HG03575 (cell line): ENCODE data around the gene NPB.

Experiments
- ATAC-seq: cut with Tn5 transposase; IDR thresholded peaks from one replicate; pipeline ENCODE4 v1.9.1; 2021; ENCODE audit not compliant: unreplicated experiment, insufficient number of reproducible peaks, low FRiP score; ENCODE audit errors: extremely low read depth

Gene NPB

GRCh38 chr17:81932333-81932983 is 30.4 kb downstream of the NPB start:
- no peak for ATAC-seq

GRCh38 chr17:81933178-81933699 is 31.2 kb downstream of the NPB start:
- no peak for ATAC-seq

GRCh38 chr17:81934098-81934757 is 32.2 kb downstream of the NPB start:
- no peak for ATAC-seq

- ATAC-seq = no peak
Measured at GRCh38 chr17:81934850-81935708, 33.0 kb downstream of the NPB start.

GRCh38 chr17:81935709-81936084 is 33.7 kb downstream of the NPB start:
- no peak for ATAC-seq

- ATAC-seq = no peak
Measured at GRCh38 chr17:81939218-81939617, 37.2 kb downstream of the NPB start.

- ATAC-seq = no peak
Measured at GRCh38 chr17:81939881-81940385, 37.9 kb downstream of the NPB start.

- no peak for ATAC-seq
Measured at GRCh38 chr17:81940538-81941483, 38.8 kb downstream of the NPB start.

- no peak for ATAC-seq
Measured at GRCh38 chr17:81941484-81942166, 39.6 kb downstream of the NPB start.

DNA sequence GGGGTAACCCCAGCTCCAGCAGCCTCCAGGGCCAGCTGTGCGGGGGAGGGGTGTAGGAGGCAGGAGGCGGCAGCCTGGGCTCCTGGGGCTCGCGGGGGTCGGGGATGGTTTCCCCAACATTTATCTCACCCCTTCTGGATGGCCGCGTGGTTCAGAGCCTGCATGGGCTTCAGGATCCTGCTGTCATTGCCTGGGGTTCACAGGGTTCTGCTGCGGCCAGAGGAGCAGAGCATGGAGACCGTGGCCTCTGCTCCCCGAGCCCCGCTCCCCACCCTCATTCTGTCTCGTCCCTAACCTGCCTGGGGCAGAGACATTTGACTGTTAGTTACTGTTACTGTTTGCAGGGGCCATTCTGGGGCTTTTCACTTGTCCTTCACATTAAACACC is 40.1 kb downstream of the NPB start:
- ATAC-seq = no peak

DNA sequence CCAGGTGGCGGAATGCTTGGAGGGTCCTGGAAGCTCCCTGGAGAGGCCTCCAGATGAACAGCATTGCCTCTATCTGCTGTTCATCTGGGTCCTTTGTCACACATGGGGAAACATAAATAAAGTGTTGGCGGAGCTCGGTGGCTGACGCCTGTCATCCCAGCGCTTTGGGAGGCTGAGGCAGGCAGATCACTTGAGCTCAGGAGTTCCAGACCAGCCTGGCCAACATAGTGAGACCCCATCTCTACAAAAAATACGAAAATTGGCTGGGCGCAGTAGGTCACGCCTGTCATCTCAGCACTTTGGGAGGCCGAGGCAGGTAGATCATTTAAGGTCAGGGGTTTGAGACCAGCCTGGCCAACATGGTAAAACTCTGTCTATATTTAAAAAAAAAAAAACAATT is 42.8 kb downstream of the NPB start:
- ATAC-seq = no peak

DNA sequence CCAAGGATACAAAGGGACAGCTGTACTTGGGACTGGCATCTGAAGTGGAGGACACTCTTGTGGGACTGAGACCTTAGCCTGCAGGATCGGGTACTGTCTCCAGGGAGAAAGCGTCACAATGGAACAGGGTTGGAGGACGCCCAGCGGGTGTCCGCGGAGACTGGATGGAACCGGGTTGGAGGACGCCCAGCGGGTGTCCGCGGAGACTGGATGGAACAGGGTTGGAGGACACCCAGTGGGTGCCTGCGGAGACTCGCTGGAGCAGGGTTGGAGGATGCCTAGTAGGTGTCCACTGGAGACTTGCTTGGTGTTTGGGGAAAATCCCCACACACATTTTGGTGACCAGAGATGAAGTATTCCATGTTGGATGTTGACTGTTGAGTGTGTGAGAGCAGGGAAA is 45.2 kb downstream of the NPB start, which contains the start of gene MYADML2:
Gene MYADML2 (minus strand): TSS at position 45 of the 400 bp plus-strand sequence. CDS start 5,492 bp downstream, outside the sequence.
- no peak for ATAC-seq

DNA sequence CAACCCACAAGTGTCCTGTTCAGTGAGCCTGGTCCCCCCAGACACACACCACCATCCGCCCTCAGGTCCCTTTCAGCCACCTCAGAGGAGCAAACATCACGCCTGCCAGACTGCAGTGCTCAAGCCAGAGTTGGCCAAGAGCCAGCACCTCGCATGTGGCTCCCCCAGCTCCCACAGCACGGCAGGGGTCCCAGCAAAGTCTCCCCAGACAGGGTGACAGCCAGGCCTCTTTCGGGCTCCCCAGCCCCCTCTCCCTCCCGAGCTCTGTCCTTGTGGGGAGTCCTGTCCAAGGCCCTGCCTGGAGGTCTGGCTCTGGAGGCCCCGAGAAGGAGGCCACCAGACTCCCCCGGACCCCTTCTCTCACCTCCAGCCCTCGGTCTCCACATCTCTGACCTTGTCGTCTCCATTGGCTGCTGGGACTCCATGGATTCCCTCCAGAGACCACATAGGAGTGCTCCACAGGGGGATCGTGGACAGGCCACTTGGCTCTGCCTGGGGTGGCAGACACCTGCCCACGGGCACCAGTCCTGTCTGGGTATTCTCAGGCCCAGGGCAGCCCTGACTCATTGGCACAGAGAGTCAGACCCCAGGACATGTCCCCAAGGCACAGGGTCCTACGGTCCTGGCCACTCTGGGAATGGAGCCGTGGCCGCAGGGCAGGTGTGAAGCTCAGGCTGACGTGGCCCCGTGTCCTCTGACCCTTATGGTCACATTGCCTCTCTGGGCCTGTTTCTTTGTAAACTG is 46.8 kb downstream of the NPB start:
- no peak for ATAC-seq

DNA sequence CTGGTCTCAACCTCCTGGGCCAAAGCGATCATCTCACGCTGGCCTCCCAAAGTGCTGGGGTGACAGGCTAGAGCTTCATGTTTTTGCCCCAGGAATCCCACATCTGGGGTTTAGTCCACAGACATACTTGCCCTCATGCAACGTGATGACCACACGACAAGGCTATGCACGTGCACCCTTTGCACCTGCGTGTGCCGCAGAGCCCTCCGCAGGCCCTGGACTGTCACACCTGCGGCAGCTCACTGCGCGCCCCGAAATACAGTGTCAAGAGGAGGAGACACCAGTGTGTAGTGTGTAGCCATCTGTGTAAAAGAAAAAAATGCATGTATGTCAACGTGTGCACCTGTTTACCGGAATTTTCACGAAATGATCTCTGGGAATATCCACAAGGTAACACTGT is 48.5 kb downstream of the NPB start:
- ATAC-seq = no peak

GRCh38 chr17:81951785-81952684 is 50.0 kb downstream of the NPB start:
- no peak for ATAC-seq
